IPS-20b (cell line): ENCODE results near the gene TNFSF15.

ENCODE experiments used
- H3K27ac ChIP-seq: one replicate; pipeline ENCODE4 v1.5.1; 2013; ENCODE audit warnings: low read length
- H3K27me3 ChIP-seq: 2 replicates; pipeline ENCODE4 v1.6.1; 2013; ENCODE audit warnings: mild to moderate bottlenecking, low read length, inconsistent platforms; ENCODE audit not compliant: insufficient read depth
- H3K36me3 ChIP-seq: 2 replicates; pipeline ENCODE4 v1.6.1; 2013; ENCODE audit warnings: low read depth, mild to moderate bottlenecking, inconsistent platforms, low read length, moderate library complexity; ENCODE audit not compliant: insufficient read depth
- H3K4me1 ChIP-seq: 2 replicates; pipeline ENCODE4 v1.6.1; 2013; ENCODE audit warnings: mild to moderate bottlenecking, control low read depth, inconsistent platforms, low read length, moderate library complexity; ENCODE audit not compliant: insufficient read depth
- H3K4me3 ChIP-seq: 2 replicates; pipeline ENCODE4 v1.5.1; 2013; ENCODE audit warnings: mild to moderate bottlenecking, low read length, inconsistent platforms
- H3K9ac ChIP-seq: 2 replicates; pipeline ENCODE4 v1.6.1; 2013; ENCODE audit warnings: low read depth, mild to moderate bottlenecking, inconsistent platforms, low read length, moderate library complexity
- H3K9me3 ChIP-seq: 2 replicates; pipeline ENCODE4 v1.6.1; 2013; ENCODE audit warnings: mild to moderate bottlenecking, low read depth, low read length, inconsistent platforms; ENCODE audit not compliant: insufficient read depth

TNFSF15 gene

DNA sequence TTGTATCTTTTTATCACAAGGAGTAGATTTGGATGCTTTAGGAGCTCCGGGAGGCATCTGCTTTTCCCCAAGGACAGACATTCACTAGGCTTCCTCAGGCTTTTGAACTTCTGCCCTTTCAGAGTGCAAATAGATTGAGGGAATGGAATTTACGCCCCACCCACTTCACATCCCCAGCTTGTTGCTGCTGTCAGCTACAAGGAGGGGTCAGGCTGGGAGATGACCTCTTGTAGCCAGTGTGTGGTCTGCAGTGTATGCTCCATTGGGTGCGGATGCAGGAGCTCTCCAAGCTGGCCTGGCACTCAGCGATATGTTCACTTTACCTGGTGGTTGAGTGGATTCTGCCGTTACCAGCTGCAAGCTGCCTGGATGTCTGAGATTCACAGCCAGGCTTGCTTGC is 6.4 kb downstream of the TNFSF15 start:
- H3K9ac ChIP-seq, result no peak overlapping the region
- no peaks in the 10 kb centered on the region for H3K36me3 ChIP-seq

DNA sequence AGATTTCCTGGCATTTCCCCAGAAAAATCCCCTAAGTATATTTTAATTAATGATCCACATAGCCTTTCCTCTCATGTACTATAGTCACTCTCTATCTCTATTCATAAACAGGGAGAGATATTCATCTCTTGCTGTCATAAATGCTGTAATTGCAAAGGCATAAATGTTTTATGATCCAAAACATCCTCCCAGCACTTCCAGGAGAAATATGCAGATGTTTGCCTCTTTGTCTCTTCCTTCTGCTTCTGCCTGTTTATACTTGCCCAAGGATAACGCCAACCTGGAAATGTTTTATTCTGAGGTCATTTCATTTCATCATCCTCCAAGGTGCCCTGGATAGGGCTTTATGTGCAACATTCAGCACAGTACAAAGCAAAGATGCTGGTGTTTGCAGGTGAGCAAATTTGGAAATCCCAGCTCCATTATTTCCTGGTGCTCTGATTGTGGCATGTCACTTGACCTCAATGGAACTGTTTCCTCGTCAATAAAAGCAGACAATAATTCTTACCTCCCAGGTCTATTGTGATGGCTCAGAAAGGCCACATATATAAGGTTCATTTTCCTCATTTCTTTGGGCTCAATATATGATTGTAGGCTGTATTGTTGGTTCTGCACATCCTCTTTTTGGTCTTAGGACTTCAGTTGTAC is 6.9 kb downstream of the TNFSF15 start:
- H3K36me3 ChIP-seq, result no peaks in the 10 kb centered on the region

More for the DNA sequence above, 6.4 kb downstream of the TNFSF15 start:
- no peak overlapping the region for H3K4me3 ChIP-seq
- H3K9me3 ChIP-seq, result no peaks in the 10 kb centered on the region
- 0 out of 2 replicates have a peak, but pooled peaks cover 4% of the 10 kb centered on the region for H3K27me3 ChIP-seq
- peaks cover 16% of the 10 kb centered on the region for H3K4me1 ChIP-seq
- no peak overlapping the region for H3K27ac ChIP-seq

DNA sequence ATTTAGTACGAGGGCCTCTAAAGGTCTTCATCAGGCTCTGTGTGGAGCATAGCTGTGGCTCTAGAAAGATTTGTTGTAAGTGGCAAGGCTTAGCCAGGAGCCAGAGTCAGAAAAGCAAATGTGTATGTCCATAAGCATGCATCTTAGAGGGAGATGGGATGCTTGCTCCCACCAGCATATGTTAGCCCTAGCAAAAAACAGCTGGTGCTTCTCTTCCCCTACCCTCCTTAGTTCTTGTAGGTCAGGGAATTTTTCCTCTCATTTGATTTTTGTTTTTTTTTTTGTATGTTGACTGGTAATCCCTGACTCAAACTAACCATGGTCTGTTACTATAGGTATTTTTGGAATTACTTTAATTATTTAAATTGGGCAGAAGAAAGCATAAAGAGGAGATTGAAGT is 7.7 kb downstream of the TNFSF15 start:
- 0 out of 2 replicates have a peak, but pooled peaks cover 4% of the 10 kb centered on the region for H3K27me3 ChIP-seq
- H3K36me3 ChIP-seq, result no peaks in the 10 kb centered on the region
- no peak overlapping the region for H3K9ac ChIP-seq
- H3K4me3 ChIP-seq, result no peak overlapping the region
- H3K4me1 ChIP-seq, result peaks cover 9% of the 10 kb centered on the region
- no peaks in the 10 kb centered on the region for H3K9me3 ChIP-seq
- H3K27ac ChIP-seq, result no peak overlapping the region

More for the DNA sequence above, 6.9 kb downstream of the TNFSF15 start:
- no peaks in the 10 kb centered on the region for H3K9me3 ChIP-seq
- H3K4me1 ChIP-seq, result peaks cover 13% of the 10 kb centered on the region
- no peak overlapping the region for H3K27ac ChIP-seq
- 0 out of 2 replicates have a peak, but pooled peaks cover 4% of the 10 kb centered on the region for H3K27me3 ChIP-seq
- H3K9ac ChIP-seq, result no peak overlapping the region
- no peak overlapping the region for H3K4me3 ChIP-seq

DNA sequence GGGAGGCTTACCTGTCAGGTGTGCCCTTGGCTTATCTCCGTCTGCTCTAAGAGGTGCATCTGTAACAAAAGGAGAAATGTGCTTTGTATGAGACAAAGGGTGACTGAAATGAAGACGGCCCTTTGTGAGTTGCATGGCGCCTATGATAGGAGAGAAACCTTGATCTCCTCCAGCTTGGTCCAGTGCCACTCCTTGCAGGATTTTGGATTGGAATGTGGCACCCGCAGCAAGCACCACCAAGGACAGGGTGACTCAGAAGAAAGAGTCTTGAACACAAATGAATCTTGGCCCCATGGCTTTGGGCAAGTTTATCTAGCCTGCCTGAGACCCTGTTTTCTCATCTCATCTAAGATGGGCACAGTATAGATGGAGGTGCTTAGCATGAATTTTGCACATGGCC is 13.4 kb downstream of the TNFSF15 start:
- Histone ChIP-seq H3K36me3 (no peaks in the 10 kb centered on the region), H3K9me3 (no peaks in the 10 kb centered on the region), H3K9ac (no peak overlapping the region), H3K27me3 (0 out of 2 replicates have a peak, but pooled peaks cover 4% of the 10 kb centered on the region), H3K27ac (no peak overlapping the region), H3K4me1 (no peaks in the 10 kb centered on the region), H3K4me3 (no peak overlapping the region)

DNA sequence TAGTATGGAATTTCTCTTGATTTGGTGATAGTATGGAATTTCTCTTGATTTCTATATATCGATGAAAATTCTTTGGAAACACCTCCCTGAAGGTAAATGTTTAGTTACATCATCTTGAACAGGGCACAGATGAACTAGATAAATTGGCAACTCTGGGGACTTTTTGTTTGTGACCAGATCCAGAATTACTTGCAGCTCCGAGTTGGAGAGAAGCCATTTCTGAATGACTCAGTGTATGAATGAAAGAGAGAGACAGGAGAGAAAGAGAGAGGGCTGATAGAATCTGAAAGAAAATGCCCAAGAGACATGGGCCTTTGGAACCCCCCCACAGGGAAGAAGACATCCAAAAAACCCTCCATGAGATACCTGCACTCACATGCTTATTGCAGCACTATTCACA is 14.1 kb downstream of the TNFSF15 start:
- no peak overlapping the region for H3K9ac ChIP-seq
- no peaks in the 10 kb centered on the region for H3K4me1 ChIP-seq
- 0 out of 2 replicates have a peak, but pooled peaks cover 4% of the 10 kb centered on the region for H3K27me3 ChIP-seq
- H3K4me3 ChIP-seq, result no peak overlapping the region
- H3K27ac ChIP-seq, result no peak overlapping the region
- no peaks in the 10 kb centered on the region for H3K9me3 ChIP-seq
- H3K36me3 ChIP-seq, result no peaks in the 10 kb centered on the region

DNA sequence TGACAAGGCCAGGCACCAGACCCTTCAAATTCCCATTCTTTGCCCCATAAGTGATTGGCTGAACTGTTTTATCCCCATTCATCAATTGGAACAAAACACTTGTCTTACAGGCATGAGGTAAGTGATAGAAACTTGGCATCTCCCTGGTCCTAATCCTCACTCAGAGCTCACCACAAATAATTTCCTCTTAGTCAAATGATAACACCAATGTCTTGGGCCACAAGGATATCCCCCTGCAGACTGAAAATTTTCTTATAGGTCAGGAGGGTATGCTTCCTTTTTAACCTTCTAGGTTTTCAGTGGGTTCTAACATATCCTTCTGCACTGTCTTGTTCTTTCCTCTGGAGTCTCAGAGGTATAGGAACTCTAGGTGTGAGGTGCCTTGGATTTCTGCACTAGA is 14.5 kb downstream of the TNFSF15 start:
- Histone ChIP-seq H3K27me3 (0 out of 2 replicates have a peak, but pooled peaks cover 4% of the 10 kb centered on the region), H3K9me3 (no peaks in the 10 kb centered on the region), H3K36me3 (no peaks in the 10 kb centered on the region), H3K4me3 (no peak overlapping the region), H3K9ac (no peak overlapping the region), H3K27ac (no peak overlapping the region), H3K4me1 (no peaks in the 10 kb centered on the region)

DNA sequence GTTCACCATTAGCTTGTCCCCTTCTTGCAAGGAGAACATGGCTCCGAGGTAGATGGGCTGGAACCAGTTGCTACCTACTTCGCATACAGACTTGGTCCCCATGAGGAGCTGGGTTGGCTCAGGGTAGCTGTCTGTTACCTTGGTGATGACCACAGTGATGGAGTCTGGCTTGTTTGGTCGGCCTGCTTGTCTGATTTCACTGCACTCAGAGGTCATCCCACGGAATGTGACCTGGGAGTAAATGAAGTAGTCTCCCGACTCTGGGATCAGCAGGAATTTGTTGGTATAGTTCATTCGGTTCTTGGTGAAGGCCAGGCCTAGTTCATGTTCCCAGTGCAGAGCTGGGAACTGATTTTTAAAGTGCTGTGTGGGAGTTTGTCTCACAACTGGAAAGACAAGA is 15.3 kb downstream of the TNFSF15 start:
- Histone ChIP-seq H3K4me1 (no peaks in the 10 kb centered on the region), H3K27ac (no peak overlapping the region), H3K9me3 (no peaks in the 10 kb centered on the region), H3K4me3 (no peak overlapping the region), H3K27me3 (0 out of 2 replicates have a peak, but pooled peaks cover under 1% of the 10 kb centered on the region), H3K36me3 (no peaks in the 10 kb centered on the region), H3K9ac (no peak overlapping the region)

DNA sequence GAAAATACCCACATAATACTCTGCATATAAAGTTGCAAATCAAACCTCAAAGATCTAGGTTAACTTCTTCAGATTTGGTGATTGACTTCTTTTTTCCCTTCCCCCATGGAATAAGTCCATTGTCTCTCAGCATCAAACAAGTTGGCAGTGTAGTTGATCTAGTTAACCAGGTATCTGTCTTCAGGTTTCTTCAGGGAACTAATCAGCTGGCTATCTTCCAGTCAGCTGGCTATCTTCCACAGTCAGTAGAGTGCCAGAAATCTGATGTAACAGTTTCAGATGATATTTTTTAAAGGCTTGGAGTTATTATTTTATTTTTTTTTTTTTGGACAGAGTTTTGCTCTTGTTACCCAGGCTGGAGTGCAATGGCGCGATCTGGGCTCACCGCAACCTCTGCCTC is 16.8 kb downstream of the TNFSF15 start:
- Histone ChIP-seq H3K36me3 (no peaks in the 10 kb centered on the region), H3K4me3 (no peak overlapping the region), H3K9ac (no peak overlapping the region), H3K27ac (no peak overlapping the region), H3K9me3 (no peaks in the 10 kb centered on the region), H3K27me3 (no peaks in the 10 kb centered on the region), H3K4me1 (no peaks in the 10 kb centered on the region)

DNA sequence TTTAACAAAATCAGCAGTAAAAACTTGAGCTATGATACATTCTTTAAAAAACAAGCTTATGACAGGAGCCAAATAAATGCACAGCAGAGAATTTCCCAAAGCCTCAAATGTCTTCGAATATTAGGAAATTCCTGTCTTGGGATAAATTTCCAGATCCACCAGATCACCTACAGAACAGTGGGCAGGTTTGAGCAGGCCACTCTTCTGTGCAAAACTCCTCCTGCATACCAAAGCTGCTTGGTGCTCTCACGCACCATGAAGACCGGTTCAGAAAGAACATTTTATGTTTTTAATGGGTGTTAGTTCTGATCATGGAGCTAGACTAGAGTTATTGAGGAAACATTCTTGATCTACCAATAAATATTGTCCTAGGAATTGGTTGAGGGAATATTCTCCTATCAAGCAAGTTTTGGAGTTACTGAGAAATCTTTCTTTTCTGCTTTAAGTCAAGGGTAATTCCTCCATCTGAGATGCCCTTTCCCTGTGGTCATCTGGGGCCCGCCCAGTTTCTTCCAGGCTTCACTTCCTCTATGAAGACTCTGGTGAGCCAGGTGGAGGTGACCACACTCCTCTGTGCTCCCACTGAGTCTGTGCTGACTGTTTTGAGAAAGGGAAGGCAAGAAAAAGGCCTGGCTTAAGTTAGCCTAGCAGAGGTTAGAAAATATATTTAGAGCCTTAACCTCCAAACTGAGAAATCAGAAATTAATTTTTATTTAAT is 17.9 kb downstream of the TNFSF15 start:
- no peaks in the 10 kb centered on the region for H3K36me3 ChIP-seq
- H3K9ac ChIP-seq, result no peak overlapping the region
- H3K27ac ChIP-seq, result no peak overlapping the region
- no peaks in the 10 kb centered on the region for H3K9me3 ChIP-seq
- no peaks in the 10 kb centered on the region for H3K27me3 ChIP-seq
- no peaks in the 10 kb centered on the region for H3K4me1 ChIP-seq
- no peak overlapping the region for H3K4me3 ChIP-seq

DNA sequence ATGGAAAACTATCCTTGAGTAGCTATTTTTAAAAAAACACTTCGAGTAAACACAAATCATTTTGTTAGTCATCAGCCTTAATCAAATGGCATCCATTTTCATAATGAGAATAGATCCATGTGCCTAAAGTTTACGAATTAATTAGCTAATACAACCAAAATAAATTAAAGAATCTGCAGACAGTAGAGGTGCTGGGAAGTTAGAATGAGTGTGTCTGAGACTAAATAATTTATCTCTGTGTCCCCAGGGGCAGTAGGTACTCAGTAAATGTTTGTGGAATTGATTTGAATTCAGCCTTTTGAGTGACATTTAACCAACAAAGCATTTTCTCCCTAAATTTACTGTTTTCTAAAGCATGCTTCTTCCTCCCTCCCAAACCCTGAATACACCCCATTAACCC is 18.6 kb downstream of the TNFSF15 start:
- Histone ChIP-seq H3K36me3 (no peaks in the 10 kb centered on the region), H3K9ac (no peak overlapping the region), H3K27ac (no peak overlapping the region), H3K4me3 (no peak overlapping the region), H3K9me3 (no peaks in the 10 kb centered on the region), H3K27me3 (no peaks in the 10 kb centered on the region), H3K4me1 (no peaks in the 10 kb centered on the region)

DNA sequence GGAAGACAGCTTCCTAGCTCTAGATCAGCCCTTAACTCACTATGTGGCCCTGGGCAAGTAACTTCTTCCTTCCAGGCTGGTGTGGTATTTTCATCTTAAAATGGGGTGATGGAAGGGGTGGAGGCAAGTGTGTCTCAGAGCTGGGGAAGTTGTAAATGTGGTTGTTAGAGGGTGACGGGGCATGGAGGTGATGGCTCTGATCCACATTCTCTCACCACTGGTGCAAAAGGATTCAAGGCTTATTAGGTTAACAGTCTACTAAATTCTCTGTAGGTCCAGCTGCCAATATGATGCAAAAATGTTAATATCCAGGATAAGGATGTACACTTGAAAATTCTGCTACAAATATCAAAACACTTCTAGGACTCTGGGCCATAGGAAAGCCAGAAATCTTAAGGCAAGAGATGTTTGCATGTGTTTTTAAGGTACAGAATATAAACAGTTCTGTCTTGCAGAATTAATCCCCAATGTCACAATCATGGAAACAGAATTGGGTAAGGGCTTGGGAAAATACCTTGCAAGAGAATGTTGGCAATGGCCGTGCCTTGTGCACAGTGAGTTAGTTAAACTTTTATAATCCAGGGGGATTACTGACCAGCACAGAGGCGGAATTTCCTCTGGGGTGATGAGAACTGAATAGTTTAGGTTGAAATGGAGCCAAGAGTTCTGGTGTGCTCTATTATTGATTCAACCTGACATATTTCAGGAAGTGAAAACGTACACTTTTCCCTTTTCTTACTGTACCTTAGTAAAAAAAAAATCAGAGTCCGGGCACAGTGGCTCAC is 19.8 kb downstream of the TNFSF15 start:
- no peaks in the 10 kb centered on the region for H3K27me3 ChIP-seq
- H3K27ac ChIP-seq, result no peak overlapping the region
- no peaks in the 10 kb centered on the region for H3K4me1 ChIP-seq
- H3K4me3 ChIP-seq, result no peak overlapping the region
- no peak overlapping the region for H3K9ac ChIP-seq
- no peaks in the 10 kb centered on the region for H3K9me3 ChIP-seq
- no peaks in the 10 kb centered on the region for H3K36me3 ChIP-seq
